ENCODE data around the gene WDR86. TPM values are rescaled to one million over a fixed set of nuclear protein-coding genes. Genes with fewer than 3 reads are reported as not detected.

WDR86 gene
- total RNA-seq, 1 experiment from 2014 or later = 8.1 TPM

DNA sequence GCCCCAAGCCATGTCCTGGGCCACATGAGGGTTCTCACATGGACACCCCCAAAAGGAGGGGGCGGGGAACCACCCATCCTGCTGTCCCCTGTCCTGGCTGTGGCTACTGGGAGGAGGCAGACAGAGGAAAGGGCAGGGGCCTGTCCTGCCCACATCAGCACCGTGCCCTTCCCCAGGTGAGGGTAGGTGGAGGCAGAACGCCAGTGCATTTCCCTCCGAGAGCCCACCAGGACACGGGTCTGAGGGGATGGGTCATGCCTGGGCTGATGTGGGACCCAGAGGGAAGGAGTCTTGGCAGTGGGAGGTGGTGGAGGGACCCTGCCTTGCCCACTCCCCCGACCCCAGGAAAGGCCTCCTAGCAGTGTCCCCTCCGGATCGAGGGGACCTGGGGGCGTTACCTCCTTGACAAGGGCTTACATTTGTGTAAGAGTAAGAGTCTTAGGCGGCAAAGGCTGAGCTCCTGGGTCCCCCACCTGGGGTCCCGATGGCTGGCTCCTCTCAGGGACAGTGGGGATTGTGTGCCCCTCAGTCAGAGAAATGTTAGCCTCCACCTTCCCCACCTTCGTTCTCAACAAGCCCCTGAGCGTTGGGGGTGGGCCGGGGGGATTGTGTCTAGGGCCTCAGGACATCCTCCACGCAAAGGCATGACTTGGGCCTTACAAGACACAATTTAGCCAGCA is 24.0 kb upstream of the WDR86 start:
- no peak overlapping the region for H4K5ac ChIP-seq (ENCODE audit: insufficient read length, low read depth, low read length)
- H3T11ph ChIP-seq (ENCODE audit: low read length) = no peak overlapping the region
- no peaks in the 10 kb centered on the region for H3K23me2 ChIP-seq (ENCODE audit: insufficient read length, low read depth, low read length, poor library complexity, severe bottlenecking)
- H3K23ac ChIP-seq (ENCODE audit: insufficient read length, low read depth, low read length) = no peak overlapping the region
- H3K4me2 ChIP-seq (ENCODE audit: insufficient read depth, insufficient read length, low read length) = no peak overlapping the region
- no peaks in the 10 kb centered on the region for H3K79me2 ChIP-seq (ENCODE audit: insufficient read depth, low read length)
- peaks cover under 1% of the 10 kb centered on the region for H3K27me3 Mint-ChIP-seq (ENCODE audit: low read depth)
- H4K8ac ChIP-seq (replicated peaks; ENCODE audit: insufficient read length, low read depth, low read length) = no peak overlapping the region
- H4K91ac ChIP-seq (ENCODE audit: insufficient read length, low read depth, low read length) = no peak overlapping the region
- no peak overlapping the region; the same call in 1 of the 2 replicates for H3K14ac ChIP-seq (ENCODE audit: insufficient read depth, low read length)
- no peak overlapping the region for H2BK120ac ChIP-seq (ENCODE audit: low read depth, low read length, poor library complexity, severe bottlenecking)
- no peak for DNase-seq
- H3K36me3 Mint-ChIP-seq (ENCODE audit: insufficient read depth in 1 of 3, low read depth in 3 of 3) = peaks cover 0 to 3% (median 0%) of the 10 kb centered on the region in 3 experiments; a peak in 2 of 7 replicates
- peaks cover 22 to 26% of the 10 kb centered on the region in 2 experiments for H3K4me1 Mint-ChIP-seq
- no peak overlapping the region for H2BK15ac ChIP-seq (ENCODE audit: low read depth, low read length)
- no peaks in the 10 kb centered on the region for H3K79me1 ChIP-seq (ENCODE audit: insufficient read depth, low read depth, low read length, poor library complexity, severe bottlenecking)
- no peak overlapping the region for H2AK5ac ChIP-seq (ENCODE audit: insufficient read length, low read length)
- H2BK20ac ChIP-seq (ENCODE audit: low read depth, low read length, poor library complexity, severe bottlenecking) = no peak overlapping the region
- H3K4me3 Mint-ChIP-seq = no peak overlapping the region
- no CpG with 5 or more reads among the region's 15 CpGs for WGBS (ENCODE audit: extremely low coverage, insufficient read length, low lambda C conversion rate)
- no peak overlapping the region for H3K4ac ChIP-seq (ENCODE audit: low read depth, low read length)
- no peak overlapping the region for H2AFZ ChIP-seq (ENCODE audit: low read length)
- no peak overlapping the region for H3K9ac ChIP-seq (ENCODE audit: extremely low read depth, insufficient read length, low read length)
- H2BK5ac ChIP-seq (ENCODE audit: insufficient read length, low read length) = no peak overlapping the region
- H3K9me3 ChIP-seq (ENCODE audit: control insufficient read depth, low read depth, low read length) = no peaks in the 10 kb centered on the region
- no peaks in the 10 kb centered on the region for H3K27me3 ChIP-seq (ENCODE audit: insufficient read depth, low read length)
- H3K4me1 ChIP-seq (ENCODE audit: insufficient read depth, low read length) = peaks cover 3% of the 10 kb centered on the region; the same call in 1 of the 2 replicates
- H3K56ac ChIP-seq (ENCODE audit: insufficient read length, low read depth, low read length) = no peak overlapping the region
- no peak overlapping the region for H2BK12ac ChIP-seq (ENCODE audit: insufficient read length, low read depth, low read length)
- no peak overlapping the region for H3K27ac Mint-ChIP-seq
- peaks cover 0 to under 1% of the 10 kb centered on the region in 2 experiments; a peak in 1 of 5 replicates for H3K9me3 Mint-ChIP-seq
- no peak overlapping the region for H3K18ac ChIP-seq (ENCODE audit: insufficient read length, low read depth, low read length)
- TF ChIP-seq, protein P1, sequence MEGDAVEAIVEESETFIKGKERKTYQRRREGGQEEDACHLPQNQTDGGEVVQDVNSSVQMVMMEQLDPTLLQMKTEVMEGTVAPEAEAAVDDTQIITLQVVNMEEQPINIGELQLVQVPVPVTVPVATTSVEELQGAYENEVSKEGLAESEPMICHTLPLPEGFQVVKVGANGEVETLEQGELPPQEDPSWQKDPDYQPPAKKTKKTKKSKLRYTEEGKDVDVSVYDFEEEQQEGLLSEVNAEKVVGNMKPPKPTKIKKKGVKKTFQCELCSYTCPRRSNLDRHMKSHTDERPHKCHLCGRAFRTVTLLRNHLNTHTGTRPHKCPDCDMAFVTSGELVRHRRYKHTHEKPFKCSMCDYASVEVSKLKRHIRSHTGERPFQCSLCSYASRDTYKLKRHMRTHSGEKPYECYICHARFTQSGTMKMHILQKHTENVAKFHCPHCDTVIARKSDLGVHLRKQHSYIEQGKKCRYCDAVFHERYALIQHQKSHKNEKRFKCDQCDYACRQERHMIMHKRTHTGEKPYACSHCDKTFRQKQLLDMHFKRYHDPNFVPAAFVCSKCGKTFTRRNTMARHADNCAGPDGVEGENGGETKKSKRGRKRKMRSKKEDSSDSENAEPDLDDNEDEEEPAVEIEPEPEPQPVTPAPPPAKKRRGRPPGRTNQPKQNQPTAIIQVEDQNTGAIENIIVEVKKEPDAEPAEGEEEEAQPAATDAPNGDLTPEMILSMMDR (conservative IDR thresholded peaks at IDR 0.05) = no peak
- no peaks in the 10 kb centered on the region for H4K20me1 ChIP-seq (ENCODE audit: control insufficient read depth, insufficient read depth, insufficient read length)
- H3K27ac ChIP-seq (ENCODE audit: insufficient read length, low read depth, low read length) = no peak overlapping the region
